ENCODE measurements around the gene TACC3. TPM values are rescaled to one million over a fixed set of nuclear protein-coding genes. Genes with fewer than 3 reads are reported as not detected.

The TACC3 gene
- polyA plus RNA-seq, 1 of the 3 experiments (the other 2 are of a cell fraction), result 49.5 TPM

GRCh38 chr4:1788254-1788973, 67.1 kb downstream of the TACC3 start:
- Histone ChIP-seq H3K27me3 (ENCODE audit: insufficient read depth) (no peaks in the 10 kb centered on the region), H3K4me3 (ENCODE audit: low read depth in 2 of 2, low read length in 1 of 2) (no peak overlapping the region), H3K9me3 (no peaks in the 10 kb centered on the region), H3K36me3 (replicated peaks in 1 of 2; ENCODE audit: control insufficient read depth in 1 of 2, insufficient read depth in 2 of 2, low read length in 1 of 2) (no peaks in the 10 kb centered on the region), H3K9me2 (no peaks in the 10 kb centered on the region), H3K79me2 (ENCODE audit: insufficient read depth) (no peaks in the 10 kb centered on the region), H3F3A (replicated peaks; ENCODE audit: insufficient read depth) (no peaks in the 10 kb centered on the region), H3K4me1 (ENCODE audit: control insufficient read depth in 1 of 2, insufficient read depth in 2 of 2, low read depth in 1 of 2, low read length in 1 of 2) (peaks cover 0 to 10% of the 10 kb centered on the region in 2 experiments; a peak in 1 of 4 replicates), H3K27ac (ENCODE audit: low read depth in 2 of 2, low read length in 1 of 2) (no peak overlapping the region), H4K20me1 (ENCODE audit: insufficient read depth) (no peaks in the 10 kb centered on the region), H3K9ac (no peak overlapping the region), H3K4me2 (no peak overlapping the region), H2AFZ (ENCODE audit: low read depth) (no peak overlapping the region)
- no peak for DNase-seq
- ChIA-PET CTCF (interaction anchor here (0.9 to 3.1 kb wide), 3 partner anchors 20 to 40 kb away, joined by 3 to 16 read pairs (median 3); no protein-coding TSS in a partner anchor), POLR2A (no interaction called here)
- 70% methylated on average over 13 of the region's 13 CpGs for WGBS (ENCODE audit: low lambda C conversion rate)
- TF ChIP-seq, protein P1, sequence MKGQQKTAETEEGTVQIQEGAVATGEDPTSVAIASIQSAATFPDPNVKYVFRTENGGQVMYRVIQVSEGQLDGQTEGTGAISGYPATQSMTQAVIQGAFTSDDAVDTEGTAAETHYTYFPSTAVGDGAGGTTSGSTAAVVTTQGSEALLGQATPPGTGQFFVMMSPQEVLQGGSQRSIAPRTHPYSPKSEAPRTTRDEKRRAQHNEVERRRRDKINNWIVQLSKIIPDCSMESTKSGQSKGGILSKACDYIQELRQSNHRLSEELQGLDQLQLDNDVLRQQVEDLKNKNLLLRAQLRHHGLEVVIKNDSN (IDR thresholded peaks at IDR 0.05; ENCODE audit: borderline replicate concordance, low read depth), result no peak

DNA sequence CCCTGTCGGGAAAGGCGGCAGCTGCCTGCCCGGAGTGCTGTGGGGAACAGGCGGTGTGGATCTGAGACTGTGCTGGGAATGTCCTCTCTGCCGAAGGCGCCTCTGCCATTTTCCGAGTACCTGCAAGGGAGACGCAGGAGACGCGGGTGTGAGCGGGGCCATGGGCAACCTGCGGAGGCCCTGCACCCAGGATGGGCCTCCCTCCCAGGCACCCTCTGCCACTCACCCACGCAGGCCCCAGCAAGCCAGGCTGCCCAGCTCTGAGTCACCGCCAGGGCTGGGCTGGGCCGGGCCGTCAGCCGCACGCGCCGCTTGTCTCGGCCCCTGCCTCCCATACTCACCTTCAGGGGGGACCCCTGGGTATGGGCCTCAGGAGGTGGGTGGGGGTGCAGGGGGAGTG, 68.2 kb downstream of the TACC3 start:
- WGBS (ENCODE audit: low lambda C conversion rate), result 0% methylated on average over 1 of the region's 21 CpGs
- H3K4me1 ChIP-seq (ENCODE audit: control insufficient read depth in 1 of 2, insufficient read depth in 2 of 2, low read depth in 1 of 2, low read length in 1 of 2), result peaks cover 0 to 10% of the 10 kb centered on the region in 2 experiments; a peak in 1 of 4 replicates
- TF ChIP-seq REST (IDR thresholded peaks at IDR 0.05; ENCODE audit: low read depth, low read length), result no peak
- TF ChIP-seq RXRA (IDR thresholded peaks at IDR 0.05; ENCODE audit: borderline replicate concordance, low read depth), result no peak
- no peak for TF ChIP-seq NFIC (IDR thresholded peaks at IDR 0.05; ENCODE audit: borderline replicate concordance)
- no peak overlapping the region for H3K27ac ChIP-seq (ENCODE audit: low read depth in 2 of 2, low read length in 1 of 2)
- ChIA-PET CTCF (interaction anchor here (1.0 to 3.1 kb wide), 3 partner anchors 12 to 42 kb away, joined by 3 to 16 read pairs (median 4); no protein-coding TSS in a partner anchor), POLR2A (no interaction called here)
- no peaks in the 10 kb centered on the region for H3K36me3 ChIP-seq (replicated peaks in 1 of 2; ENCODE audit: control insufficient read depth in 1 of 2, insufficient read depth in 2 of 2, low read length in 1 of 2)
- H3K27me3 ChIP-seq (ENCODE audit: insufficient read depth), result peaks cover 7% of the 10 kb centered on the region
- no peaks in the 10 kb centered on the region for H3K9me2 ChIP-seq
- H3K79me2 ChIP-seq (ENCODE audit: insufficient read depth), result no peaks in the 10 kb centered on the region
- no peaks in the 10 kb centered on the region for H4K20me1 ChIP-seq (ENCODE audit: insufficient read depth)
- no peaks in the 10 kb centered on the region for H3K9me3 ChIP-seq
- DNase-seq, result no peak
- H3F3A ChIP-seq (replicated peaks; ENCODE audit: insufficient read depth), result no peaks in the 10 kb centered on the region
- no peak overlapping the region for H2AFZ ChIP-seq (ENCODE audit: low read depth)
- no peak overlapping the region for H3K4me2 ChIP-seq
- no peak overlapping the region for H3K4me3 ChIP-seq (ENCODE audit: low read depth in 2 of 2, low read length in 1 of 2)
- H3K9ac ChIP-seq, result no peak overlapping the region

- H2AFZ ChIP-seq (ENCODE audit: low read depth), result no peak overlapping the region
- ChIA-PET CTCF (interaction anchor here (3.1 kb wide), 1 partner anchor 42 kb away, joined by 16 read pairs; no protein-coding TSS in a partner anchor), POLR2A (no interaction called here)
- no peaks in the 10 kb centered on the region for H4K20me1 ChIP-seq (ENCODE audit: insufficient read depth)
- H3K4me1 ChIP-seq (ENCODE audit: control insufficient read depth in 1 of 2, insufficient read depth in 2 of 2, low read depth in 1 of 2, low read length in 1 of 2), result peaks cover 0 to 7% of the 10 kb centered on the region in 2 experiments; a peak in 1 of 4 replicates
- H3K79me2 ChIP-seq (ENCODE audit: insufficient read depth), result no peaks in the 10 kb centered on the region
- no peak overlapping the region for H3K9ac ChIP-seq
- WGBS (ENCODE audit: low lambda C conversion rate), result 74% methylated on average over 10 of the region's 10 CpGs
- TF ChIP-seq YY1 (IDR thresholded peaks at IDR 0.05; ENCODE audit: low read depth), result no peak
- no peak for TF ChIP-seq CHD2 (IDR thresholded peaks at IDR 0.05; ENCODE audit: low read length, partially characterized antibody)
- H3K4me3 ChIP-seq (ENCODE audit: low read depth in 2 of 2, low read length in 1 of 2), result no peak overlapping the region
- H3K36me3 ChIP-seq (replicated peaks in 1 of 2; ENCODE audit: control insufficient read depth in 1 of 2, insufficient read depth in 2 of 2, low read length in 1 of 2), result no peaks in the 10 kb centered on the region
- H3K9me3 ChIP-seq, result no peaks in the 10 kb centered on the region
- no peak for DNase-seq
- no peak overlapping the region for H3K4me2 ChIP-seq
- H3K27ac ChIP-seq (ENCODE audit: low read depth in 2 of 2, low read length in 1 of 2), result no peak overlapping the region
- H3K27me3 ChIP-seq (ENCODE audit: insufficient read depth), result peaks cover 10% of the 10 kb centered on the region
- H3K9me2 ChIP-seq, result no peaks in the 10 kb centered on the region
- H3F3A ChIP-seq (replicated peaks; ENCODE audit: insufficient read depth), result no peaks in the 10 kb centered on the region
Measured at GRCh38 chr4:1790005-1790404, 68.7 kb downstream of the TACC3 start.

Measured in SK-N-SH (cell line).